Lung (tissue), 12 donors: ENCODE measurements around the gene EPB41L5. TPM values are rescaled to one million over a fixed set of nuclear protein-coding genes. Genes with fewer than 3 reads are reported as not detected.

Experiments used
- ATAC-seq: fragments of 200-7000 bp; cut with Tn5 transposase; one replicate; pipeline ENCODE4 v1.9.1; 2020; ENCODE audit warnings: moderate number of reproducible peaks; ENCODE audit not compliant: insufficient read depth, low FRiP score
- DNase-seq, 3 donors: peaks; one replicate each; pipeline ENCODE4 v3.0.0-alpha.2; 2013 to 2017
- H3K27ac ChIP-seq, 2 donors: one replicate each; pipeline ENCODE4 v1.5.1; 2013; ENCODE audit warnings: mild to moderate bottlenecking in 2 of 2, moderate library complexity in 2 of 2, control low read depth in 1 of 2, inconsistent platforms in 1 of 2, low read depth in 1 of 2, low read length in 1 of 2
- H3K27me3 ChIP-seq, 3 donors: one replicate each; pipeline ENCODE4 v1.5.1; 2013; ENCODE audit warnings: low read length in 2 of 3; ENCODE audit not compliant: control insufficient read depth in 3 of 3, insufficient read depth in 3 of 3
- H3K36me3 ChIP-seq, 4 donors: one replicate each; pipeline ENCODE4 v1.5.1; 2013; ENCODE audit warnings: low read length in 4 of 4, mild to moderate bottlenecking in 1 of 4, moderate library complexity in 1 of 4; ENCODE audit not compliant: control insufficient read depth in 4 of 4, insufficient read depth in 4 of 4
- H3K4me1 ChIP-seq, 5 donors: one replicate each; pipeline ENCODE4 v1.5.1; 2013; ENCODE audit warnings: low read length in 5 of 5, mild to moderate bottlenecking in 2 of 5, moderate library complexity in 1 of 5; ENCODE audit not compliant: control insufficient read depth in 5 of 5, insufficient read depth in 5 of 5
- H3K4me3 ChIP-seq: one replicate; pipeline ENCODE4 v1.5.1; 2013; ENCODE audit warnings: mild to moderate bottlenecking, control low read depth, moderate library complexity
- H3K9ac ChIP-seq, 2 donors: one replicate each; pipeline ENCODE4 v1.5.1; 2013; ENCODE audit warnings: low read length in 2 of 2, control low read depth in 1 of 2; ENCODE audit not compliant: insufficient read depth in 1 of 2
- H3K9me3 ChIP-seq, 4 donors: one replicate each; pipeline ENCODE4 v1.5.1; 2013; ENCODE audit warnings: low read length in 3 of 4, mild to moderate bottlenecking in 1 of 4, moderate library complexity in 1 of 4; ENCODE audit not compliant: control insufficient read depth in 4 of 4, insufficient read depth in 3 of 4
- WGBS, 2 donors: extraction: QIAGEN DNeasy Blood & Tissue Kit; methylation state at CpG; one replicate each; pipeline ENCODE4 v1.1.7; 2013; 5-methylcytosine and 5-hydroxymethylcytosine counted together
- polyA plus RNA-seq, 2 donors: library from polyadenylated mRNA; stranded (reverse); fragments of 200-250 nt; gene quantifications; one replicate each; pipeline ENCODE4 v1.2.1, GENCODE V29; 2013
- total RNA-seq, 2 donors: library from RNA; depleted of rRNA in 1 of 2; stranded (reverse); fragments of >200 nt in 1 of 2; gene quantifications; one replicate each; pipeline ENCODE4 v1.2.1, GENCODE V29; 2014 to 2021
- TF ChIP-seq, protein P1 (sequence below): IDR thresholded peaks from 2 replicates; pipeline ENCODE4 v1.5.1; 2012; ENCODE audit warnings: mild to moderate bottlenecking; ENCODE audit errors: control extremely low read depth, extremely low read depth
- donor health status: control.
- donor health status: control.
- donor health status: Bipolar disorder and iron deficiency.
- donor health status: healthy.
- donor health status: DM: yes; HTN: yes; CAD: no.

EPB41L5 gene
- total and polyA plus RNA-seq, 4 donors, result 14.7 to 101 (median 31.3) TPM

GRCh38 chr2:120004254-120004653 lies 8.6 kb upstream of the EPB41L5 start:
- DNase-seq (no peak), ATAC-seq (no peak)
- H3K4me1 ChIP-seq, result no peaks in the 10 kb centered on the region
- TF ChIP-seq, protein P1, sequence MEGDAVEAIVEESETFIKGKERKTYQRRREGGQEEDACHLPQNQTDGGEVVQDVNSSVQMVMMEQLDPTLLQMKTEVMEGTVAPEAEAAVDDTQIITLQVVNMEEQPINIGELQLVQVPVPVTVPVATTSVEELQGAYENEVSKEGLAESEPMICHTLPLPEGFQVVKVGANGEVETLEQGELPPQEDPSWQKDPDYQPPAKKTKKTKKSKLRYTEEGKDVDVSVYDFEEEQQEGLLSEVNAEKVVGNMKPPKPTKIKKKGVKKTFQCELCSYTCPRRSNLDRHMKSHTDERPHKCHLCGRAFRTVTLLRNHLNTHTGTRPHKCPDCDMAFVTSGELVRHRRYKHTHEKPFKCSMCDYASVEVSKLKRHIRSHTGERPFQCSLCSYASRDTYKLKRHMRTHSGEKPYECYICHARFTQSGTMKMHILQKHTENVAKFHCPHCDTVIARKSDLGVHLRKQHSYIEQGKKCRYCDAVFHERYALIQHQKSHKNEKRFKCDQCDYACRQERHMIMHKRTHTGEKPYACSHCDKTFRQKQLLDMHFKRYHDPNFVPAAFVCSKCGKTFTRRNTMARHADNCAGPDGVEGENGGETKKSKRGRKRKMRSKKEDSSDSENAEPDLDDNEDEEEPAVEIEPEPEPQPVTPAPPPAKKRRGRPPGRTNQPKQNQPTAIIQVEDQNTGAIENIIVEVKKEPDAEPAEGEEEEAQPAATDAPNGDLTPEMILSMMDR, result no peak
- no peaks in the 10 kb centered on the region for H3K27me3 ChIP-seq
- H3K4me3 ChIP-seq, result no peak overlapping the region
- H3K36me3 ChIP-seq, result no peaks in the 10 kb centered on the region
- no peaks in the 10 kb centered on the region for H3K9me3 ChIP-seq
- no peak overlapping the region for H3K9ac ChIP-seq
- no peak overlapping the region for H3K27ac ChIP-seq

DNA sequence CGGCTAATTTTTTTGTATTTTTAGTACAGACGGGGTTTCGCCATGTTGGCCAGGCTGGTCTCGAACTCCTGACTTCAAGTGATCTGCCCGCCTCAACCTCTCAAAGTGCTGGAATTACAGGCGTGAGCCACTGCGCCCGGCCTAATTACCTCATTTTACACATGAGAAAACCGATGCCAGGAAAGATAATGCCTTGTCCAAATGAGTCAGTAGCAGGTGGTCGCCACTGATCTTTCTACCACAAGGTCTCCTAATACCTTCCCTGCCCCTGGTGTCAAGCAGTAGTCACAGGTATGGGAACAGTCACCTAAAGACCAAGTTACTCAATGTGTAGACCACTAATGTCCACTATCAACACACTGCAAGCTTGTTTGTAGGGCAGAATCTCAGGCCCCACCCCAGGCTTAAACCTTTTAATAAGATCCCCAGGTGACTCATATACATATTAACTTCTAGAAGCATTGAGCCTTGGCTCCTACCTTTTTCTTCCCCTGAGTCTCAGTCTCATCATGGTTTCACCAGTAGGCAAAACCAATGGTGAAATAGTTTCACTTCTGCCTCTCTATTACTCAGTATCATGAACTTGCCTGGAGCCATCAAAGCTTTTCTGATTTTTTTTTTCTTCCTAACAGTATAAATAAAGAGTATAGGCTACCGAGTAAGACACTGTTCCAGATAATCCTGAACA lies 6.9 kb upstream of the EPB41L5 start:
- no peaks in the 10 kb centered on the region for H3K27me3 ChIP-seq
- no peak for ATAC-seq
- H3K27ac ChIP-seq, result no peak overlapping the region
- TF ChIP-seq, protein P1, result no peak
- H3K9ac ChIP-seq, result no peak overlapping the region
- DNase-seq, result no peak
- H3K4me3 ChIP-seq, result no peak overlapping the region
- H3K9me3 ChIP-seq, result no peaks in the 10 kb centered on the region
- H3K36me3 ChIP-seq, result no peaks in the 10 kb centered on the region
- no peaks in the 10 kb centered on the region for H3K4me1 ChIP-seq
- 94% methylated on average over 11 of the region's 11 CpGs for WGBS, 2 donors

GRCh38 chr2:120007851-120008250 lies 5.0 kb upstream of the EPB41L5 start:
- H3K9ac ChIP-seq, result no peak overlapping the region
- no peak overlapping the region for H3K4me3 ChIP-seq
- no peak for ATAC-seq
- H3K36me3 ChIP-seq, result no peaks in the 10 kb centered on the region
- WGBS, 2 donors, result 95 to 96% methylated on average over 4 of the region's 4 CpGs
- DNase-seq, result no peak
- no peak overlapping the region for H3K27ac ChIP-seq
- no peaks in the 10 kb centered on the region for H3K9me3 ChIP-seq
- TF ChIP-seq, protein P1, result no peak
- no peaks in the 10 kb centered on the region for H3K27me3 ChIP-seq
- H3K4me1 ChIP-seq, result peaks cover 0 to 4% (median 0%) of the 10 kb centered on the region in 5 donors

DNA sequence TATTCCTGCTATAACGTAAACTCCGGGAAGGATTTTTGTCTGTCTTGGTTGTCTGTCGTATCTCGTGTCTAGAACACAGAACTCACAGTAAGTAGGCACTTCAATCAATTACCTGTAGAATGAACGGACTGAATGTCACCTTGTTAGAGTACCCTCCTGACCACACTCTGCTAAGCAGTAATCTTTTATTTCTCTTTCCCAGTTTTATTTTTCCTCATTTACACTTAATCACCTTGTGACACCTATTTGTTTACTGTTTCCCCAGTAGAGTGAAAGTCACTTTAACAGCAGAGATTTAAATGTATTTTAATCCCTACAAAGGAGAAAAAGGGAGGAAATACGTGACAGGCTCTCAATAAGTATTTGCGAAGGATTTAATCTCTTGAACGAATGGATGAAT lies 514 bp upstream of the EPB41L5 start:
- WGBS, 2 donors, result 23 to 34% methylated on average over 8 of the region's 8 CpGs
- H3K9ac ChIP-seq, result peak overlapping the region in 1 of 2 donors; percentile 85
- no peaks in the 10 kb centered on the region for H3K36me3 ChIP-seq
- no peaks in the 10 kb centered on the region for H3K27me3 ChIP-seq
- peak overlapping the region; percentile 72 for H3K4me3 ChIP-seq
- H3K9me3 ChIP-seq, result no peaks in the 10 kb centered on the region
- H3K27ac ChIP-seq, result peak overlapping the region; percentile 56 to 89
- peaks cover 0 to 13% (median 2%) of the 10 kb centered on the region in 5 donors for H3K4me1 ChIP-seq
- TF ChIP-seq, protein P1, result no peak
- DNase-seq (no peak), ATAC-seq (peak; percentile 1)
